Measurements from ENCODE around the gene HIVEP2.

DNA sequence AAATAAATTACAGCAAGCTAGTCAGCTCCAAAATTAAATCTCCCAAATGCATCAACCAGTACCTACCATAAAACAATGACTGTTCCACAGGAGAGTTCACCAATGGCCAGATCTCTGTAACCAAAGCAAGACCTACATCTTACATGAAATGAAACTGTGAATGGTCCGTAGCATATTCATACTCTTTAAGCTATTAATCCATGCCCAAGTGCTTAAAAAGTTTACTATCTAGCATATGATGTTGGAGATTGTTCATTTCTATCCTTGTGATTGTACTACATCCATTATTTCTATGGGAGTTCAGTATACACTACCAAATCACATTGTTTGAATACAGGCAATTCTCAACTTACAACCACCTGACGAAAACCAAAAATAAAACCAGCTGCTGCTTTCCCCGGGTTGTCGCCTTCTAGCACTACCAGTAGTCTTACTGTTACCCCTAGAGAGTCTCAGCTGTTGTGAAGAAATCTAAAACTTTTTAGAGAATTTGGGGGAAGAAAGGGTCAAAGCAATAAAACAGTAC is 38.0 kb downstream of the HIVEP2 start:
- no peak for TF ChIP-seq POLR2A (IDR thresholded peaks at IDR 0.05)
- TF ChIP-seq, protein P1, sequence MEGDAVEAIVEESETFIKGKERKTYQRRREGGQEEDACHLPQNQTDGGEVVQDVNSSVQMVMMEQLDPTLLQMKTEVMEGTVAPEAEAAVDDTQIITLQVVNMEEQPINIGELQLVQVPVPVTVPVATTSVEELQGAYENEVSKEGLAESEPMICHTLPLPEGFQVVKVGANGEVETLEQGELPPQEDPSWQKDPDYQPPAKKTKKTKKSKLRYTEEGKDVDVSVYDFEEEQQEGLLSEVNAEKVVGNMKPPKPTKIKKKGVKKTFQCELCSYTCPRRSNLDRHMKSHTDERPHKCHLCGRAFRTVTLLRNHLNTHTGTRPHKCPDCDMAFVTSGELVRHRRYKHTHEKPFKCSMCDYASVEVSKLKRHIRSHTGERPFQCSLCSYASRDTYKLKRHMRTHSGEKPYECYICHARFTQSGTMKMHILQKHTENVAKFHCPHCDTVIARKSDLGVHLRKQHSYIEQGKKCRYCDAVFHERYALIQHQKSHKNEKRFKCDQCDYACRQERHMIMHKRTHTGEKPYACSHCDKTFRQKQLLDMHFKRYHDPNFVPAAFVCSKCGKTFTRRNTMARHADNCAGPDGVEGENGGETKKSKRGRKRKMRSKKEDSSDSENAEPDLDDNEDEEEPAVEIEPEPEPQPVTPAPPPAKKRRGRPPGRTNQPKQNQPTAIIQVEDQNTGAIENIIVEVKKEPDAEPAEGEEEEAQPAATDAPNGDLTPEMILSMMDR (IDR thresholded peaks at IDR 0.05), result no peak

All from lower leg skin (tissue), 3 donors.